Measurements from ENCODE around the gene SERTAD2.

DNA sequence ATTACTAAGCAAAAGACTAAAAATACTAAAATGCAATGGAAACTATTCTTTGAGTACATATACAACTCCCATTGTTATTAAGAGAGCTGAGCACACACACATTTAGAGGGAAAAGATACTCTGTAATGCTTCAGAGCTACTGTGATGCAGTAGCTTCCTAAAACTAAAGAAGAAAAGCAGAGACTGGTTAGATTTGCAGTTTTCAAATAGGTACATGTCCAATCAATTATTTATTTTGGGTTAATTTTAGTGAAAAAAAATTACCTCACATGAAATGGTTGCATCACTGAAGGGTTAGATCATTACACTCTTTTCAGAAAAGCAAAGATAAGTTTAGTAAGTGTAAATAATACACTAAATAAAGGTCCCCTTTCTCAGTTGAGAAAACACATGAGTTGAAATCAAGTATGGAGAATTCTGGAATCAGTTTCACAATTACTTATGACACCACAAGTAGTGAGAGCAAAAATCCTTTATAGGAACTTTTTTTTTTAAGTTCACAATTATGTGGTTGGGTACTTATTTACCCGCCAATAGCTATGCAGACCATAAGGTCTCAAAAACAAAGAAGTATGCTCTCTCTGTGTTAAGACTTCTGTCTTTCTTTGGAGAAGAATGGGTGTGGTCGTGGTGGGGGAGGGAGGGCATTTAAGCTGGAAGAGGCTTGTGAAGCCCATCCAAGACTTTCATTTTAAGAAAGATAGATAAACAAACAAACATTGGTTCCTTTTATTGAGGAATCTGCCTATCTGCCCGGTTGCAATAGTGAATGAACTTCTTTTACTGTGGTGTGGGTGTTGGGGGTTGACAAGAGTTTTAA lies 25.3 kb upstream of the SERTAD2 start:
- TF ChIP-seq, protein P1, sequence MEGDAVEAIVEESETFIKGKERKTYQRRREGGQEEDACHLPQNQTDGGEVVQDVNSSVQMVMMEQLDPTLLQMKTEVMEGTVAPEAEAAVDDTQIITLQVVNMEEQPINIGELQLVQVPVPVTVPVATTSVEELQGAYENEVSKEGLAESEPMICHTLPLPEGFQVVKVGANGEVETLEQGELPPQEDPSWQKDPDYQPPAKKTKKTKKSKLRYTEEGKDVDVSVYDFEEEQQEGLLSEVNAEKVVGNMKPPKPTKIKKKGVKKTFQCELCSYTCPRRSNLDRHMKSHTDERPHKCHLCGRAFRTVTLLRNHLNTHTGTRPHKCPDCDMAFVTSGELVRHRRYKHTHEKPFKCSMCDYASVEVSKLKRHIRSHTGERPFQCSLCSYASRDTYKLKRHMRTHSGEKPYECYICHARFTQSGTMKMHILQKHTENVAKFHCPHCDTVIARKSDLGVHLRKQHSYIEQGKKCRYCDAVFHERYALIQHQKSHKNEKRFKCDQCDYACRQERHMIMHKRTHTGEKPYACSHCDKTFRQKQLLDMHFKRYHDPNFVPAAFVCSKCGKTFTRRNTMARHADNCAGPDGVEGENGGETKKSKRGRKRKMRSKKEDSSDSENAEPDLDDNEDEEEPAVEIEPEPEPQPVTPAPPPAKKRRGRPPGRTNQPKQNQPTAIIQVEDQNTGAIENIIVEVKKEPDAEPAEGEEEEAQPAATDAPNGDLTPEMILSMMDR (conservative IDR thresholded peaks at IDR 0.05; ENCODE audit: low read depth, low read length): no peak
- TF ChIP-seq EZH2phosphoT487 (IDR thresholded peaks at IDR 0.05; ENCODE audit: borderline replicate concordance, low read length): no peak

All from PC-3 (cell line).